AG09319 (cell line): ENCODE results near the gene ERI2.

Source experiments
- DNase-seq: peaks from one replicate; pipeline ENCODE4 v3.0.0-alpha.2; 2010; ENCODE audit warnings: low read depth; ENCODE audit errors: extremely low read depth
- CTCF ChIP-seq: IDR thresholded peaks from 2 replicates; pipeline ENCODE4 v1.5.1; 2011; ENCODE audit warnings: low read depth, mild to moderate bottlenecking, inconsistent platforms, low read length, moderate library complexity

Gene ERI2

DNA sequence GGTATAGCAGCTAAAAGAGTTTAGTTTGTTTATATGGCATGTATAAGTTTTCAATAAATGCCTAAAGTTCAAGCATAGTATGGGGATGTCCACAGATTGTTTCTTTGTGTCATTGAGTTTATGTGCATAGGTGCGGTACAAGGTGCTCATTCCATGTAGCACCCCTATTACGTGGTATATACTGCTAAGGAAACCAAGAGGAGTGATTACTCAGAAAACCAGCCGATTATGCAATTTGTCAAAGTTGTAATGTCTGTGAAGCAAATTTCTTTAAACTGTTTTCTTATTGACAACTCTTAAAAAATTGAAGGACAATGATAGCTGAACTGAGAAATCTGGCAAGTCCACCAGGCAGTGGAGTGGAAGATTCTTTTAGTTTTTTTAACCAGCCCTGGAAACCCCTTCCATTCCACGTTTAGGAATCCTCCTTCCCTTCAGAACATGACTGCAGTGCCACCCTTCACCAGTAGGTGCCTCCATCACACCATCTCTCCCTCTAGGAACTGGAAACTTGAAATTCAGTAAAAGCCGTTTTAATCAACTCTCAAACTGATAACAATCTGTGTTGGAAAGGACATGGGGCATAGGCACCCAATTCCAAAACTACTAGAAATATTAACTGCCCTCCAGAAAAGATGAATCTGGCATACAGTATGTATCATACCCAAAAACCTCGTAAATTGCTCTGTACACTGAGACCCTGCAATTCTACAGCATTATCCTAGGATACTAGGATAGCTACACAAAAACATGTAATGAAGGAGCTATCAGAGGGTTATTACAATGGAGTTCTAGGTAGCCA is 43.5 kb upstream of the ERI2 start:
- DNase-seq: no peak
- TF ChIP-seq CTCF: no peak; the same call in none of the 2 replicates

DNA sequence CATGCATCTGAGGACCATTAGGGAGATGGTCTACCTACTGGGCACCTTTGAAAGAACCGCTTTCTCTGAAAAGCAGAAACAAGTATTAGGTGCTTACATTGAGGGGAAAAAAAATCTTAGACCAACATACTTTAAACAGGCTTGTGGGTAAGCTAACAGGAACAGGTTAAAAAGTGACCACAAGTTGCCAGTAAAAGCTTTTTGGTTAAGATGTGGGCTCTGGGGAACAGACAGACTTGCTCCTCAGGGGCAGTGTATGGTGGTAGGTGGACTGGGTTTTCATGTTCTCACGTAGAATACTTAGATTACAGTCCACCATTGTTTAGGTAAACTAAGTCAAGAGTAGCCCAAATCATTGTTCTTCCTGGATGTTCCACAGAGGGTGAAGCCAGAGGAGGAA is 41.3 kb upstream of the ERI2 start:
- no peak for TF ChIP-seq CTCF
- no peak for DNase-seq

DNA sequence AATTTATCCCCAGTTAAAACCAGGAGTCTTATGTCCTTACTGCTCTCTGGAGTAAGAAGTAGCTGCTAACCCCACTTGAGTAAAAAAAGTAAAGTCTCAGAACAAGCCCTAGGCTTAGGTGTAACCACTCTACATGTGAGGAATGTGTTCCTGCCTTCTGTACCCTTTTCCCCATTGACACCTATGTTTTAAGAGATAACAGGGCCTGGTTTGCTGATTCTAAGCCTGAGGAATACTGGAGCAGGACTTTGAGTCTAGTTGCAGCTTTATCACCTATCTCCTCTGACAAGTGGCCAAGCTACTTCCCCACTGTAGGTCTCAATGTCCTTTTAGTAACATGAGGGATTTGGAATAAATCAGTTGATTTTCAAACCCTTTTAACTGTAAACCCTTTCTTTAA is 40.3 kb upstream of the ERI2 start:
- no peak for TF ChIP-seq CTCF
- DNase-seq: no peak

GRCh38 chr16:20846030-20846429 is 39.8 kb upstream of the ERI2 start:
- no peak for TF ChIP-seq CTCF
- DNase-seq: no peak

DNA sequence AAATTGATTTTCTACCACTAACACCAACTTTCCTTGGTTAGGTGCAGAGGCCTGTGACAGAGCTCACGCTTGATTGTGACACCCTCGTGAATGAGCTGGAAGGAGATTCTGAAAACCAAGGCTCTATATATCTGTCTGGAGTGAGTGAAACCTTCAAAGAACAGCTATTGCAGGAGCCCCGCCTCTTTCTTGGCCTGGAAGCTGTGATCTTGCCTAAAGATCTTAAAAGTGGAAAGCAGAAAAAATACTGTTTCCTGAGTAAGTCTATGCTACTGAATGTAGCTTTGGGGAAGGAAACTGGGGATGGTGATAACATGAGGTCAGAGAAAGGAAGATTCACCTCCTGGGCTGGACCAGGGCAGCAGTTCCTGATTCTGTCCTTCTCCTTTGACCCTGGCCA is 38.3 kb upstream of the ERI2 start:
- DNase-seq: no peak
- TF ChIP-seq CTCF: no peak

DNA sequence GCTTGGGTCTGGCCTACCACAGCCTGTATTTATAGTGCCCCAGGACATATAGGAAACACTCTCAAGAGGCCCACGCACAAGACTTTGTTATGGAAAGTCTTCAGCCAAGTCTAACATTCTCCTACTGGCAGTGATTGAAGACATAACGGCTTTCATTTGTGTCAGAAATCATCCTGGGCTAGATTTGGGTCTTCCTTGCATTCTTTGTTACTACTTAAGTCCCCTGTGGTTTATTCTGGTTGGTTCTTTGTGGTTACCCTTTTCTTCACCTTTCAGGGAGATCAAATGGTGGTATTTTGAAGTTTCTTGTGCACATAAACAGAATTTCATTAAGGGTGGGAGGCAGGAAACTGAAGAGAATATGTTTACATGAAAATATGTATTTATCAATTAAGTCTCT is 37.8 kb upstream of the ERI2 start:
- no peak for DNase-seq
- no peak for TF ChIP-seq CTCF

DNA sequence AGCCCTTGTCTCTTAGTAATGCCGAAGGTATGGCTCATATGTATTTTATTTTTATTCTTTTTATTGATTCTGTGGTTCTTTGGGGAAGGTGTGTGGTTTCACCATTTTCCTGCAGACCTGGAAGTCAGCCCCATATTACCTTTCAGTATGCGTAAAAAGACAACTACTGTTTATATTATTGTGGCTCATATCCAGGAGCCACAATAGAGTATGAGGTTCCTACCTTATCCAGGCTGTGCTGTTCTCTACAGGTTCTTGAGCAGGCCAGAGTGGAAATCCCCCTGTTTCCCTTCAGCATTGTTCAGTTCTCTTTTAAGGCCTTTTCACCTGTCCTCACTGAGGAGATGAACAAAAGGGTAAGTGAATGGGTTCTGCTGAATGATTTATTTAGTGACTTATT is 33.2 kb upstream of the ERI2 start:
- no peak for DNase-seq
- no peak for TF ChIP-seq CTCF
